AG04450 (cell line): ENCODE data around the gene DTX3L. TPM values are rescaled to one million over a fixed set of nuclear protein-coding genes. Genes with fewer than 3 reads are reported as not detected.
A peak's percentile ranks its signal among the peaks of the same experiment; 100 is the strongest.

ENCODE experiments used
- CTCF ChIA-PET: fragments of 300-600, 350-600 bp; formaldehyde crosslinking; extraction: SDS; loops from one replicate; lab custom pipeline; 2022; ENCODE audit warnings: antibody characterized with exemption, inconsistent platforms; lab: Charles Lee
- POLR2A ChIA-PET: fragments of 350-600 bp; formaldehyde crosslinking; extraction: SDS; loops from one replicate; lab custom pipeline; 2021; ENCODE audit warnings: antibody characterized with exemption, inconsistent platforms; lab: Yijun Ruan, JAX
- DNase-seq: peaks from one replicate; pipeline ENCODE4 v3.0.0-alpha.2; 2011; ENCODE audit warnings: low read depth, low spot score
- H3K27ac ChIP-seq: one replicate; pipeline ENCODE4 v1.5.1; 2012; ENCODE audit warnings: low read depth, low read length, control low read depth
- H3K27me3 ChIP-seq: one replicate; pipeline ENCODE4 v1.6.0; 2012; ENCODE audit warnings: low read length; ENCODE audit not compliant: control insufficient read depth, insufficient read depth
- H3K4me3 ChIP-seq: 2 replicates; pipeline ENCODE4 v1.5.1; 2011; ENCODE audit warnings: mild to moderate bottlenecking, low read depth, low read length, control low read depth
- H3K9me3 ChIP-seq: 2 replicates; pipeline ENCODE4 v1.5.1; 2012; ENCODE audit warnings: low read length; ENCODE audit not compliant: control insufficient read depth, insufficient read depth
- polyA plus RNA-seq: library from polyadenylated mRNA; depleted of rRNA; stranded (reverse); fragments of >200 nt; gene quantifications from 2 replicates; pipeline ENCODE4 v1.2.3, GENCODE V29; 2011
- TF ChIP-seq, protein P1 (sequence below): IDR thresholded peaks from 2 replicates; pipeline ENCODE4 v1.5.1; 2011; ENCODE audit warnings: low read depth, low read length, control low read depth, inconsistent platforms

Gene DTX3L
- polyA plus RNA-seq, 1 experiment, result 7.0 TPM

DNA sequence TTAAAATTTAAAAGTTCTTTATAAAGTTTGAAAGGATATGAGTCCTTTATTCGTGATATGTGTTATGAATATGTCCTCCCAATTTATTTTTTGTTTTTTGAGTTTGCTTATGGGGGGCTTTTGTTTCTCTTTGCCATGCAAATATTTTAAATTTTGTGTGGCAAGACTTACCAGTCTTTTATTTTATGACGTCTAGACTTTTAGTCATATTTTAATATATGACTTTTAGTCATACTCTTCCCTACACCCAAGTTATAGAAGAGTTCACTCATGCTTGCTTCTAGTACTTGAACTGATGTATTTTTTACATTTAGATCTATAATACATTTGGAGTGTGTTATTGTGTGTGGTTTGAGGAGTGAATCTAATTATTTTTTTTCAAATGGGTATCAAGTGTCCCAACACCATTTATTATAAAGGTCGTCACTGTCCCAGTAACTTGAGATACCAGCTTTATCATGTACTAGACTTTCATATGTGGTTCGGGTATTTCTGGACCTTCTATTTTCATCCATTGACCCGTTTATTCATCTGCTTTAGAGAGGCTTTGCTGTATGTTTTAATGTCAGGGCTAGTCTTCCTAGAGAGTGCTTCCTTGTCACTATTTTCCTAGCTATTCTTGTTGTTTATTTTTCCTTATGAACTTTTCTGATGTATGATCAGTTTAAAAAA, 14.1 kb downstream of the DTX3L start:
- H3K4me3 ChIP-seq, result peak overlapping the region; percentile 56
- TF ChIP-seq, protein P1, sequence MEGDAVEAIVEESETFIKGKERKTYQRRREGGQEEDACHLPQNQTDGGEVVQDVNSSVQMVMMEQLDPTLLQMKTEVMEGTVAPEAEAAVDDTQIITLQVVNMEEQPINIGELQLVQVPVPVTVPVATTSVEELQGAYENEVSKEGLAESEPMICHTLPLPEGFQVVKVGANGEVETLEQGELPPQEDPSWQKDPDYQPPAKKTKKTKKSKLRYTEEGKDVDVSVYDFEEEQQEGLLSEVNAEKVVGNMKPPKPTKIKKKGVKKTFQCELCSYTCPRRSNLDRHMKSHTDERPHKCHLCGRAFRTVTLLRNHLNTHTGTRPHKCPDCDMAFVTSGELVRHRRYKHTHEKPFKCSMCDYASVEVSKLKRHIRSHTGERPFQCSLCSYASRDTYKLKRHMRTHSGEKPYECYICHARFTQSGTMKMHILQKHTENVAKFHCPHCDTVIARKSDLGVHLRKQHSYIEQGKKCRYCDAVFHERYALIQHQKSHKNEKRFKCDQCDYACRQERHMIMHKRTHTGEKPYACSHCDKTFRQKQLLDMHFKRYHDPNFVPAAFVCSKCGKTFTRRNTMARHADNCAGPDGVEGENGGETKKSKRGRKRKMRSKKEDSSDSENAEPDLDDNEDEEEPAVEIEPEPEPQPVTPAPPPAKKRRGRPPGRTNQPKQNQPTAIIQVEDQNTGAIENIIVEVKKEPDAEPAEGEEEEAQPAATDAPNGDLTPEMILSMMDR, result no peak
- POLR2A ChIA-PET, result no interaction called here

DNA sequence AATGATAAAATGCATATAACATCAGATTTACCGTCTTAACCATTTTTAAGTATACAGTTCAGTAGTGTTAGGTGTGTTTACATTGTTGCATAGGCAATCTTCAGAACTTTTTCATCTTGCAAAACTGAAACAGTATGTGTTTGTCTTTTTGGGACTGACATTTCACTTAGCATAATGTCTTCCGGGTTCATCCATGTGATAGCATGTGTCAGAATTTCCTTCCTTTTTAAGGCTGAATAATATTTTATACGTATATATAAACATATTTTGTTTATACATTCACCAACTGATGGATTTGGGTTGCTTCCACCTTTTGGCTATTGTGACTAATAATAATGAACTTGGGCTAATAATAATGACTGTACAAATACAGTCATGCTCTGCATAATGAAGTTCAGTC, 16.3 kb downstream of the DTX3L start:
- DNase-seq, result no peak
- CTCF ChIA-PET, result no interaction called here

More for the DNA sequence above, 14.1 kb downstream of the DTX3L start:
- CTCF ChIA-PET, result interaction anchor here (0.6 to 1.2 kb wide), 2 partner anchors 33 to 118 kb away, joined by 3 read pairs; no protein-coding TSS in a partner anchor
- DNase-seq, result no peak
- Histone ChIP-seq H3K27ac (no peak overlapping the region), H3K9me3 (peaks cover 4% of the 10 kb centered on the region), H3K27me3 (no peaks in the 10 kb centered on the region)

DNA sequence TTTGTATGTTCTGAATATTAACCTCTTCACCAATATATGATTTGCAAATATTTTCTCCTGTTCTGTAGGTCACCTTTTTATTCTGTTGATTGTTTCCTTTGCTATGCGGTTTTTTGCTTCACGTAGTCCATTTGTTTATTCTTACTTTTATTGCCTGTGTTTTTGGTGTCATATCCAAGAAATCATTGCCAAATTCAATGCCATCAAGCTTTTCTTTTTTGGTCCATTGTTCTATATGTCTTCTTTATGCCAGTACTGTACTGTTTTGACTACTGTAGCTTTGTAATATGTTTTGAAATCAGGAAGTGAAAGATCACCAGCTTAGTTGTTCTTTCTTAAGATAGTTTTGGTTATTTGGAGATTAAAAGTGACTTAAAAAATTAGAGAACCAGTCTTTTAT, 17.5 kb downstream of the DTX3L start:
- no peaks in the 10 kb centered on the region for H3K27me3 ChIP-seq
- DNase-seq, result no peak
- H3K4me3 ChIP-seq, result no peak overlapping the region
- no peak overlapping the region for H3K27ac ChIP-seq
- CTCF ChIA-PET, result interaction anchor here (1.4 kb wide), 1 partner anchor 98 kb away, joined by 4 read pairs; no protein-coding TSS in a partner anchor
- H3K9me3 ChIP-seq, result peaks cover 4% of the 10 kb centered on the region
- POLR2A ChIA-PET, result no interaction called here
- TF ChIP-seq, protein P1, result no peak

More for the DNA sequence above, 16.3 kb downstream of the DTX3L start:
- no peak overlapping the region for H3K4me3 ChIP-seq
- TF ChIP-seq, protein P1, result no peak
- POLR2A ChIA-PET, result no interaction called here
- H3K27me3 ChIP-seq, result no peaks in the 10 kb centered on the region
- H3K27ac ChIP-seq, result no peak overlapping the region
- peaks cover 4% of the 10 kb centered on the region for H3K9me3 ChIP-seq

DNA sequence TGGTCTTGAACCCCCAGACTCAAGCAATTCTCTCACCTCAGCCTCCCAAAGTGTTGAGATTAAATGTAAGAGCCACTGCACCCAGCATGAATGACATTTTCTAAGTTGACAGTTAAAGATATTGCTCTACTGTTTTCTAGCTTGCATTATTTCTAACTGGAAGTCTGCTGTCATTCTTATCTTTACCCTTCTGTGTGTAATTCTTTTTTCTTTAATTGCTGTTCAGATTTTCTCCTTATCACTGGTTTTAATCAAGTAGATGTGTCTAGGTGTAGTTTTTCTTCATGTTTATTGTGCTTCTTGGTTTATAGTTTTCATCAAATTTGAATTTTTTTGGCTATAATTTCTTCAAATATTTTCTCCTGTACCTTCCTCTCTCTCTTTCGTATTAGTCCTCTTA, 18.3 kb downstream of the DTX3L start:
- no peak for DNase-seq
- Histone ChIP-seq H3K9me3 (peaks cover 4% of the 10 kb centered on the region), H3K27me3 (no peaks in the 10 kb centered on the region), H3K27ac (no peak overlapping the region), H3K4me3 (no peak overlapping the region)
- ChIA-PET CTCF (interaction anchor here (1.4 kb wide), 1 partner anchor 97 kb away, joined by 4 read pairs; no protein-coding TSS in a partner anchor), POLR2A (no interaction called here)
- TF ChIP-seq, protein P1, result no peak

DNA sequence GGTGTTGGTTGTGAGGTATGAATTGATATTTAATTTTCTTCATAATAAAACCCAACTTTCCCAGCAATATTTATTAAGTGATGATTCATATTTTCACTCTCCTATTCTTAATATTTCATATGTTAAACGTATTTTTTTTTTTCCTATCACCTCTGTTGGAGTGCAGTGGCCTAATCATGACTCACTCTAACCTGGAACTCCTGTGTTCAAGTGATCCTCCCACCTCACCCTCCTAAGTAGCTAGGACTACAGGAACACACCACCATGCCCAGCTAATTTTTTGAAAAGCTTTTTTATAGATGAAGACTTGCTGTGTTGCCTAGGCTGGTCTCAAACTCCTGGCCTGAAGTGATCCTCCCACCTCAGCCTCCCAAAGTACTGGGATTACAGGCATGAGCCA, 22.0 kb downstream of the DTX3L start:
- CTCF ChIA-PET, result no interaction called here

More for the DNA sequence above, 22.0 kb downstream of the DTX3L start:
- POLR2A ChIA-PET, result no interaction called here
- peaks cover 4% of the 10 kb centered on the region; the same call in 1 of the 2 replicates for H3K9me3 ChIP-seq
- H3K4me3 ChIP-seq, result no peak overlapping the region
- TF ChIP-seq, protein P1, result no peak
- H3K27ac ChIP-seq, result no peak overlapping the region
- H3K27me3 ChIP-seq, result no peaks in the 10 kb centered on the region
- no peak for DNase-seq
